WI38 (cell line): ENCODE data around the gene ZNF784.

ENCODE experiments used
- H3K4me3 ChIP-seq: 2 replicates; pipeline ENCODE4 v1.5.1; 2011; ENCODE audit warnings: low read depth, mild to moderate bottlenecking, control low read depth, low read length
- CTCF ChIP-seq: IDR thresholded peaks from 2 replicates; pipeline ENCODE4 v1.5.1; 2012; ENCODE audit warnings: low read depth, mild to moderate bottlenecking, control low read depth, low read length

The ZNF784 gene

GRCh38 chr19:55618426-55618825 is 5.9 kb downstream of the ZNF784 start:
- no peak overlapping the region for H3K4me3 ChIP-seq

GRCh38 chr19:55617426-55617825 is 6.9 kb downstream of the ZNF784 start:
- TF ChIP-seq CTCF, result no peak
- no peak overlapping the region for H3K4me3 ChIP-seq

More at GRCh38 chr19:55618426-55618825, 5.9 kb downstream of the ZNF784 start:
- TF ChIP-seq CTCF, result no peak

GRCh38 chr19:55616395-55616875 is 7.9 kb downstream of the ZNF784 start:
- no peak for TF ChIP-seq CTCF
- no peak overlapping the region for H3K4me3 ChIP-seq

DNA sequence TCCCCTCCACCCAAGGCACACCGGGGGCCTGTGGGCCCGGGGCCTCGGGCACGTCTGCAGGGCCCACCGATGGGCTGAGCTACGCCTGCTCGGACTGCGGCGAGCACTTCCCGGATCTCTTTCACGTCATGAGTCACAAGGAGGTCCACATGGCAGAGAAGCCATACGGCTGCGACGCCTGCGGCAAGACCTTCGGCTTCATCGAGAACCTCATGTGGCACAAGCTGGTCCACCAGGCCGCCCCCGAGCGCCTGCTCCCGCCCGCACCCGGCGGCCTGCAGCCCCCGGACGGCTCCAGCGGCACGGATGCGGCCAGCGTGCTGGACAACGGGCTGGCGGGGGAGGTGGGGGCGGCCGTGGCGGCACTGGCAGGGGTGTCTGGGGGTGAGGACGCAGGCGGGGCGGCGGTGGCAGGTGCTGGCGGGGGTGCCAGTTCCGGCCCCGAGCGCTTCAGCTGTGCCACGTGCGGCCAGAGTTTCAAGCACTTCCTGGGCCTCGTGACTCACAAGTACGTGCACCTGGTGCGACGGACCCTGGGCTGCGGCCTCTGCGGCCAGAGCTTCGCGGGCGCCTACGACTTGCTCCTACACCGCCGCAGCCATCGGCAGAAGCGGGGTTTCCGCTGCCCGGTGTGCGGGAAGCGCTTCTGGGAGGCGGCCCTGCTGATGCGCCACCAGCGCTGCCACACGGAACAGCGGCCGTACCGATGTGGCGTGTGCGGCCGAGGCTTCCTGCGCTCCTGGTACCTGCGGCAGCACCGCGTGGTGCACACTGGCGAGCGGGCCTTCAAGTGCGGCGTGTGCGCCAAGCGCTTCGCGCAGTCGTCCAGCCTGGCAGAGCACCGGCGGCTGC is 8.6 kb downstream of the ZNF784 start:
- TF ChIP-seq CTCF, result no peak
- H3K4me3 ChIP-seq, result no peak overlapping the region

DNA sequence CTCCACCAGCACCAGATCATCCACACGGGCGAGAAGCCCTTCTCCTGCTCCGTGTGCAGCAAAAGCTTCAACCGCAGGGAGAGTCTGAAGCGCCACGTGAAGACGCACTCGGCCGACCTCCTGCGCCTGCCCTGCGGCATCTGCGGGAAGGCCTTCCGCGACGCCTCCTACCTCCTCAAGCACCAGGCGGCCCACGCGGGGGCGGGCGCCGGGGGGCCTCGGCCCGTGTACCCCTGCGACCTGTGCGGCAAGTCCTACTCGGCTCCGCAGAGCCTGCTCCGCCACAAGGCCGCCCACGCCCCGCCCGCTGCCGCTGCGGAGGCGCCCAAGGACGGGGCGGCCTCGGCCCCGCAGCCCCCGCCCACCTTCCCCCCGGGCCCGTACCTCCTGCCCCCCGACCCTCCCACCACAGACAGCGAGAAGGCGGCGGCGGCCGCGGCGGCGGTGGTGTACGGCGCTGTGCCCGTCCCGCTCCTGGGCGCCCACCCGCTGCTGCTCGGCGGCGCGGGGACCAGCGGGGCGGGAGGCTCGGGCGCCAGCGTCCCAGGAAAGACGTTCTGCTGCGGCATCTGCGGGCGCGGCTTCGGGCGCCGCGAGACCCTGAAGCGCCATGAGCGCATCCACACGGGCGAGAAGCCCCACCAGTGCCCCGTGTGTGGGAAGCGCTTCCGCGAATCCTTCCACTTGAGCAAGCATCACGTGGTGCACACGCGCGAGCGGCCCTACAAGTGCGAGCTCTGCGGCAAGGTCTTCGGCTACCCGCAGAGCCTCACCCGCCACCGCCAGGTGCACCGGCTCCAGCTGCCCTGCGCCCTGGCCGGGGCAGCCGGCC is 9.4 kb downstream of the ZNF784 start:
- H3K4me3 ChIP-seq, result no peak overlapping the region
- TF ChIP-seq CTCF, result no peak

DNA sequence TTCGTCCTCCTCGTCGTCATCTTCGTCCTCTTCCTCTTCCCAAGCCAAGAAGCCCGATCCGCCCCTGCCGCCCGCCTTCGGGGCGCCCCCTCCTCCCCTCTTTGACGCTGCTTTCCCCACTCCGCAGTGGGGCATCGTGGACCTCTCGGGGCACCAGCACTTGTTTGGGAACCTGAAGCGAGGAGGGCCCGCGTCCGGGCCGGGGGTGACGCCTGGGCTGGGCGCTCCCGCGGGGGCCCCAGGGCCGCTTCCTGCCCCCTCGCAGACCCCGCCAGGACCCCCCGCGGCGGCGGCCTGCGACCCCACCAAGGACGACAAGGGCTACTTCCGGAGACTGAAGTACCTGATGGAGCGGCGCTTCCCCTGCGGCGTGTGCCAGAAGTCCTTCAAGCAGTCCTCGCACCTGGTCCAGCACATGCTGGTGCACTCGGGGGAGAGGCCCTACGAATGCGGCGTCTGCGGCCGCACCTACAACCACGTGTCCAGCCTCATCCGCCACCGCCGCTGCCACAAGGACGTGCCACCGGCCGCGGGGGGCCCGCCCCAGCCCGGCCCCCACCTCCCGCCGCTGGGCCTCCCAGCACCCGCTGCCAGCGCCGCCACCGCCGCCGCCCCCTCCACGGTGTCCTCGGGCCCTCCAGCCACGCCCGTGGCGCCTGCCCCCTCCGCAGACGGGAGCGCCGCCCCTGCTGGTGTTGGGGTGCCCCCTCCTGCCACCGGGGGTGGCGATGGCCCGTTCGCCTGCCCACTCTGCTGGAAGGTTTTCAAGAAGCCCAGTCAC is 10.2 kb downstream of the ZNF784 start:
- H3K4me3 ChIP-seq, result no peak overlapping the region
- TF ChIP-seq CTCF, result no peak
